ENCODE data around the gene ALAS1.

DNA sequence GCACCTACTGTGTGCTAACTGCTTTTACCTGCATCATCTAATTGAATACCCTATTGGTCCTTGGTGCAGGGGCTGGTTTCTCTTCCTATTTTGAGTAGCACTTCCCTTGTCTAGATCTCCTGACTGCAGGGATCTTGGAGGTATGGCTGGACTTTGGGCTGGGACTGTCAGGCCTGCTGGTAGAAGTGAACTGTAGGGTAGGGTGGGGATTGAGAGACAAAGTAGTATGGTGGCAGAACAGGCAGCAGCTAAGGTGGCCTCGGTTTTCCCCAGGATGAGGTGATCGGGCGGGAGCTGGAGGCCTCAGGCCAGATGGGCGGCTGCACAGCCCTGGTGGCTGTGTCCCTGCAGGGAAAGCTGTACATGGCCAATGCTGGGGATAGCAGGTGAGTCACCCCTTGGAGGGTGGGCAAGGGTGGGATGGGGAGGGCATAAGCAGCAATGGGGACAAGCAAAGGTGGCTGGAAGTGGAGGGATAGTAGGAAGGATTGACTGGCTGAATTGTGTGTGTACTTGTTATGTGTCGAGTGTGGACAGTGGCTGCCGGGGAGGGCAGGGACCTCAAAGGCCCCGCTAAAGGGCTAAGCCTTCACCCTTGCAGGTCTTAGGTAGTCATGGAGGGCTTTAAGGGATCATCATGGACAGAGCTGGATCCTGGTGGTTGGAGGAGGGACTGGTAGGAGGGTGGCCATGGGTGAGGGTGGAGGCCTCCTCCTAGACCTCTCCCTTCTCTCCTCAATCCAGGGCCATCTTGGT, 49.6 kb downstream of the ALAS1 start:
- TF ChIP-seq CTCF (IDR thresholded peaks at IDR 0.05): no peak
- no peak for TF ChIP-seq POLR2A (IDR thresholded peaks at IDR 0.05)

All from lower leg skin (tissue), 3 donors.